Measurements from ENCODE around the gene CEP126. TPM values are rescaled to one million over a fixed set of nuclear protein-coding genes. Genes with fewer than 3 reads are reported as not detected.

The CEP126 gene
- total RNA-seq, 1 donor from 2014 or later: 2.1 TPM

- Mint-ChIP-seq H3K36me3 (ENCODE audit: low read depth, unreplicated experiment) (no peaks in the 10 kb centered on the region), H3K27ac (ENCODE audit: unreplicated experiment) (no peak overlapping the region), H3K27me3 (ENCODE audit: low read depth, unreplicated experiment) (no peaks in the 10 kb centered on the region), H3K4me1 (ENCODE audit: low read depth, unreplicated experiment) (no peaks in the 10 kb centered on the region), H3K4me3 (ENCODE audit: unreplicated experiment) (no peak overlapping the region), H3K9me3 (ENCODE audit: unreplicated experiment) (peaks cover 2% of the 10 kb centered on the region)
- no peak for TF ChIP-seq CTCF (IDR thresholded peaks at IDR 0.05; ENCODE audit: insufficient read depth, low read depth, low read length)
- TF ChIP-seq EZH2 (IDR thresholded peaks at IDR 0.05; ENCODE audit: insufficient read depth, low read length): no peak
- H4K20me1 ChIP-seq (ENCODE audit: insufficient read depth, low read length): no peaks in the 10 kb centered on the region
- no peak for DNase-seq (ENCODE audit: low read depth)
- peaks cover 4% of the 10 kb centered on the region for H3K9me3 ChIP-seq (ENCODE audit: insufficient read depth, low read depth, low read length)
- no peaks in the 10 kb centered on the region for H3K27me3 ChIP-seq (ENCODE audit: insufficient read depth, low read length)
- H2AFZ ChIP-seq (ENCODE audit: low read depth, low read length): no peak overlapping the region
- no peak overlapping the region for H3K4me3 ChIP-seq (ENCODE audit: insufficient read depth, low read depth, low read length)
- no peaks in the 10 kb centered on the region for H3K36me3 ChIP-seq (ENCODE audit: insufficient read depth, low read length)
- no peak overlapping the region for H3K27ac ChIP-seq (ENCODE audit: low read depth, low read length)
- H3K9ac ChIP-seq (ENCODE audit: low read length): no peak overlapping the region
- H3K4me1 ChIP-seq (ENCODE audit: insufficient read depth, low read length): no peaks in the 10 kb centered on the region
- no peaks in the 10 kb centered on the region for H3K79me2 ChIP-seq (ENCODE audit: insufficient read depth, low read length)
- FAIRE-seq: no peak
- H3K4me2 ChIP-seq (ENCODE audit: low read length): no peak overlapping the region
Observed at GRCh38 chr11:101996111-101996510, 81.3 kb downstream of the CEP126 start.

- no peak overlapping the region for H3K4me2 ChIP-seq (ENCODE audit: low read length)
- DNase-seq (ENCODE audit: low read depth) (no peak), FAIRE-seq (no peak)
- no peaks in the 10 kb centered on the region for H3K27me3 ChIP-seq (ENCODE audit: insufficient read depth, low read length)
- no peaks in the 10 kb centered on the region for H4K20me1 ChIP-seq (ENCODE audit: insufficient read depth, low read length)
- Mint-ChIP-seq H3K4me1 (ENCODE audit: low read depth, unreplicated experiment) (no peaks in the 10 kb centered on the region), H3K9me3 (ENCODE audit: unreplicated experiment) (no peaks in the 10 kb centered on the region), H3K27ac (ENCODE audit: unreplicated experiment) (no peak overlapping the region), H3K27me3 (ENCODE audit: low read depth, unreplicated experiment) (no peaks in the 10 kb centered on the region), H3K36me3 (ENCODE audit: low read depth, unreplicated experiment) (no peaks in the 10 kb centered on the region), H3K4me3 (ENCODE audit: unreplicated experiment) (no peak overlapping the region)
- no peak overlapping the region for H2AFZ ChIP-seq (ENCODE audit: low read depth, low read length)
- H3K9me3 ChIP-seq (ENCODE audit: insufficient read depth, low read depth, low read length): no peaks in the 10 kb centered on the region
- H3K9ac ChIP-seq (ENCODE audit: low read length): no peak overlapping the region
- no peaks in the 10 kb centered on the region for H3K36me3 ChIP-seq (ENCODE audit: insufficient read depth, low read length)
- TF ChIP-seq EZH2 (IDR thresholded peaks at IDR 0.05; ENCODE audit: insufficient read depth, low read length) (no peak), CTCF (IDR thresholded peaks at IDR 0.05; ENCODE audit: insufficient read depth, low read depth, low read length) (no peak)
- H3K27ac ChIP-seq (ENCODE audit: low read depth, low read length): no peak overlapping the region
- H3K79me2 ChIP-seq (ENCODE audit: insufficient read depth, low read length): no peaks in the 10 kb centered on the region
- H3K4me1 ChIP-seq (ENCODE audit: insufficient read depth, low read length): no peaks in the 10 kb centered on the region
- H3K4me3 ChIP-seq (ENCODE audit: insufficient read depth, low read depth, low read length): no peak overlapping the region
Observed at GRCh38 chr11:102001657-102002338, 87.0 kb downstream of the CEP126 start.

GRCh38 chr11:102004220-102004619 lies 89.4 kb downstream of the CEP126 start:
- Mint-ChIP-seq H3K4me3 (ENCODE audit: unreplicated experiment) (no peak overlapping the region), H3K27me3 (ENCODE audit: low read depth, unreplicated experiment) (no peaks in the 10 kb centered on the region), H3K4me1 (ENCODE audit: low read depth, unreplicated experiment) (peaks cover 1% of the 10 kb centered on the region), H3K9me3 (ENCODE audit: unreplicated experiment) (no peaks in the 10 kb centered on the region), H3K36me3 (ENCODE audit: low read depth, unreplicated experiment) (no peaks in the 10 kb centered on the region), H3K27ac (ENCODE audit: unreplicated experiment) (no peak overlapping the region)
- Histone ChIP-seq H3K9me3 (ENCODE audit: insufficient read depth, low read depth, low read length) (no peaks in the 10 kb centered on the region), H3K36me3 (ENCODE audit: insufficient read depth, low read length) (no peaks in the 10 kb centered on the region), H2AFZ (ENCODE audit: low read depth, low read length) (no peak overlapping the region), H4K20me1 (ENCODE audit: insufficient read depth, low read length) (no peaks in the 10 kb centered on the region), H3K9ac (ENCODE audit: low read length) (no peak overlapping the region), H3K4me2 (ENCODE audit: low read length) (no peak overlapping the region), H3K4me3 (ENCODE audit: insufficient read depth, low read depth, low read length) (no peak overlapping the region), H3K4me1 (ENCODE audit: insufficient read depth, low read length) (peaks cover 5% of the 10 kb centered on the region), H3K27ac (ENCODE audit: low read depth, low read length) (no peak overlapping the region), H3K79me2 (ENCODE audit: insufficient read depth, low read length) (no peaks in the 10 kb centered on the region), H3K27me3 (ENCODE audit: insufficient read depth, low read length) (no peaks in the 10 kb centered on the region)
- DNase-seq (ENCODE audit: low read depth): no peak
- FAIRE-seq: no peak
- no peak for TF ChIP-seq EZH2 (IDR thresholded peaks at IDR 0.05; ENCODE audit: insufficient read depth, low read length)
- no peak for TF ChIP-seq CTCF (IDR thresholded peaks at IDR 0.05; ENCODE audit: insufficient read depth, low read depth, low read length)

Measured in astrocyte (in vitro differentiated cells and primary cell).